Endodermal cell (in vitro differentiated cells): ENCODE measurements around the gene SLC52A1. TPM values are rescaled to one million over a fixed set of nuclear protein-coding genes. Genes with fewer than 3 reads are reported as not detected.
A peak's percentile ranks its signal among the peaks of the same experiment; 100 is the strongest.

Experiments
- DNase-seq: peaks from one replicate; pipeline ENCODE4 v3.0.0-alpha.2; 2017
- H3K27ac ChIP-seq: 2 replicates; pipeline ENCODE4 v1.5.1; 2013; ENCODE audit warnings: mild to moderate bottlenecking, low read depth, low read length, moderate library complexity
- H3K27me3 ChIP-seq: 2 replicates; pipeline ENCODE4 v1.6.1; 2013; ENCODE audit warnings: mild to moderate bottlenecking, low read length, moderate library complexity; ENCODE audit not compliant: insufficient read depth, control insufficient read depth, poor library complexity, severe bottlenecking
- H3K36me3 ChIP-seq: 2 replicates; pipeline ENCODE4 v1.7.0; 2013; ENCODE audit warnings: mild to moderate bottlenecking, low read length, moderate library complexity; ENCODE audit not compliant: control insufficient read depth, insufficient read depth
- H3K4me1 ChIP-seq: one replicate; pipeline ENCODE4 v1.7.0; 2013; ENCODE audit warnings: low read length; ENCODE audit not compliant: control insufficient read depth, insufficient read depth
- H3K4me3 ChIP-seq: 2 replicates; pipeline ENCODE4 v1.5.1; 2013; ENCODE audit warnings: mild to moderate bottlenecking, low read length, moderate library complexity
- H3K9ac ChIP-seq: 2 replicates; pipeline ENCODE4 v1.6.1; 2013; ENCODE audit warnings: mild to moderate bottlenecking, low read length, moderate library complexity; ENCODE audit not compliant: poor library complexity, severe bottlenecking; ENCODE audit errors: extremely low read depth
- H3K9me3 ChIP-seq: 2 replicates; pipeline ENCODE4 v1.6.1; 2013; ENCODE audit warnings: mild to moderate bottlenecking, low read length, moderate library complexity; ENCODE audit not compliant: control insufficient read depth
- H3K27ac Mint-ChIP-seq: 2 replicates; pipeline ENCODE4 v1.8.0; 2020; ENCODE audit warnings: mixed read lengths
- H3K27me3 Mint-ChIP-seq: 2 replicates; pipeline ENCODE4 v1.8.0; 2021; ENCODE audit warnings: mild to moderate bottlenecking, mixed read lengths; ENCODE audit not compliant: insufficient read depth
- H3K36me3 Mint-ChIP-seq: 2 replicates; pipeline ENCODE4 v1.8.0; 2020; ENCODE audit warnings: low read depth, mixed read lengths
- H3K4me1 Mint-ChIP-seq: 2 replicates; pipeline ENCODE4 v1.8.0; 2020; ENCODE audit warnings: mixed read lengths
- H3K4me3 Mint-ChIP-seq: 2 replicates; pipeline ENCODE4 v1.8.0; 2020; ENCODE audit warnings: mild to moderate bottlenecking, moderate library complexity, mixed read lengths
- H3K9me3 Mint-ChIP-seq: 2 replicates; pipeline ENCODE4 v1.8.0; 2020; ENCODE audit warnings: mild to moderate bottlenecking, mixed read lengths
- WGBS, 2 experiments: methylation state at CpG; one replicate each; pipeline versions ENCODE4 v1.1.5 to v1.1.7; 2013; ENCODE audit warnings: missing lambda C conversion rate in 2 of 2, mixed read lengths in 1 of 2; ENCODE audit not compliant: insufficient coverage in 1 of 2, insufficient read length in 1 of 2; 5-methylcytosine and 5-hydroxymethylcytosine counted together
- total RNA-seq, 2 donors: library from RNA; stranded (reverse); fragmentation: NEBNext Ultra II Directional in 1 of 2; extraction: Animal tissue kit (Norgen Biotek cat#: 25700) in 1 of 2; gene quantifications; 2 replicates in 1 of 2; 3 replicates in 1 of 2; pipeline ENCODE4 v1.2.1, GENCODE V29; 2021
- TF ChIP-seq, protein P1 (sequence below): fragments of 200-600 bp; sonication (generic); conservative IDR thresholded peaks from 2 replicates; pipeline ENCODE4 v1.5.0; 2021; ENCODE audit warnings: antibody characterized with exemption, mild to moderate bottlenecking

Gene SLC52A1
- total RNA-seq, 2 donors from 2014 or later, result 0.13 TPM; not detected in 1

DNA sequence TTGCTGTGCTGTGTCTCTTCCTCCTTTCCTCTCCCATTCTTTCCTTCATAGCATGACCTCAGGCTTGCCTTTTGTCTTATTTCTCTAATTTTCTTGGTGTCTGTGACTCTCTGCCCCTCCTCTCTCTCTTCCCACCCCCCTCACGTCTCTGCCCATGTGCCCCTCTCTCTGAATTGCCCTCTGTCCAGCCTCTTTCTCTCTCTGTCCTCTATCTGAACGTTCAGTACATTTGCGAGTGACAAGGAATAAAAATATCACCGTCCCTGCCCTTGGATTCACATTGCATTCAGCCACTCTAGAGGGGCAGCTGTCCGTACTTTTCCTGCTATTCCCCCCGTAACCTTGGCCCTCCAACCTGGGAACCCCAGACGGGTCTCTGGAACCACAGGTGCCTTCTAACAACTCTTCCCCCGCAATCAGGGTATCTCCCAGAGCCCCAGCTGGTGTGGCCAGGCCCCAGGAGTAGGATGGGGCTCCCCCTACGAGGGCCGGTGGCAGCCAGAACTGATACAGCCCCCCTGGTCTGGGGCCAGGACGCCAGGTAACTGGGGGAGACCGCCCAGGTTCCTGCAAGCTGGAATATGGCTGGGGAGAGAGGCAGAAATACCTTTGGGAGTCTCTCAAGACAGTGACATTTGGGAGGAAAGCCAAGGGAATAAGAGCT lies 35.7 kb downstream of the SLC52A1 start:
- WGBS, 2 experiments, result 76 to 81% methylated on average over 11 to 12 of the region's 12 CpGs
- Mint-ChIP-seq H3K9me3 (no peaks in the 10 kb centered on the region), H3K4me3 (peak overlapping the region; percentile 84), H3K4me1 (peaks cover 10% of the 10 kb centered on the region), H3K36me3 (peaks cover 43% of the 10 kb centered on the region), H3K27me3 (peaks cover 21% of the 10 kb centered on the region), H3K27ac (peak overlapping the region; percentile 6)
- Histone ChIP-seq H3K4me3 (peak overlapping the region; percentile 97), H3K9me3 (no peaks in the 10 kb centered on the region), H3K27me3 (peaks cover 8% of the 10 kb centered on the region), H3K9ac (peak overlapping the region; percentile 83), H3K4me1 (peaks cover 12% of the 10 kb centered on the region), H3K27ac (no peak overlapping the region), H3K36me3 (peaks cover 50% of the 10 kb centered on the region)
- TF ChIP-seq, protein P1, sequence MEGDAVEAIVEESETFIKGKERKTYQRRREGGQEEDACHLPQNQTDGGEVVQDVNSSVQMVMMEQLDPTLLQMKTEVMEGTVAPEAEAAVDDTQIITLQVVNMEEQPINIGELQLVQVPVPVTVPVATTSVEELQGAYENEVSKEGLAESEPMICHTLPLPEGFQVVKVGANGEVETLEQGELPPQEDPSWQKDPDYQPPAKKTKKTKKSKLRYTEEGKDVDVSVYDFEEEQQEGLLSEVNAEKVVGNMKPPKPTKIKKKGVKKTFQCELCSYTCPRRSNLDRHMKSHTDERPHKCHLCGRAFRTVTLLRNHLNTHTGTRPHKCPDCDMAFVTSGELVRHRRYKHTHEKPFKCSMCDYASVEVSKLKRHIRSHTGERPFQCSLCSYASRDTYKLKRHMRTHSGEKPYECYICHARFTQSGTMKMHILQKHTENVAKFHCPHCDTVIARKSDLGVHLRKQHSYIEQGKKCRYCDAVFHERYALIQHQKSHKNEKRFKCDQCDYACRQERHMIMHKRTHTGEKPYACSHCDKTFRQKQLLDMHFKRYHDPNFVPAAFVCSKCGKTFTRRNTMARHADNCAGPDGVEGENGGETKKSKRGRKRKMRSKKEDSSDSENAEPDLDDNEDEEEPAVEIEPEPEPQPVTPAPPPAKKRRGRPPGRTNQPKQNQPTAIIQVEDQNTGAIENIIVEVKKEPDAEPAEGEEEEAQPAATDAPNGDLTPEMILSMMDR, result no peak
- DNase-seq, result no peak

DNA sequence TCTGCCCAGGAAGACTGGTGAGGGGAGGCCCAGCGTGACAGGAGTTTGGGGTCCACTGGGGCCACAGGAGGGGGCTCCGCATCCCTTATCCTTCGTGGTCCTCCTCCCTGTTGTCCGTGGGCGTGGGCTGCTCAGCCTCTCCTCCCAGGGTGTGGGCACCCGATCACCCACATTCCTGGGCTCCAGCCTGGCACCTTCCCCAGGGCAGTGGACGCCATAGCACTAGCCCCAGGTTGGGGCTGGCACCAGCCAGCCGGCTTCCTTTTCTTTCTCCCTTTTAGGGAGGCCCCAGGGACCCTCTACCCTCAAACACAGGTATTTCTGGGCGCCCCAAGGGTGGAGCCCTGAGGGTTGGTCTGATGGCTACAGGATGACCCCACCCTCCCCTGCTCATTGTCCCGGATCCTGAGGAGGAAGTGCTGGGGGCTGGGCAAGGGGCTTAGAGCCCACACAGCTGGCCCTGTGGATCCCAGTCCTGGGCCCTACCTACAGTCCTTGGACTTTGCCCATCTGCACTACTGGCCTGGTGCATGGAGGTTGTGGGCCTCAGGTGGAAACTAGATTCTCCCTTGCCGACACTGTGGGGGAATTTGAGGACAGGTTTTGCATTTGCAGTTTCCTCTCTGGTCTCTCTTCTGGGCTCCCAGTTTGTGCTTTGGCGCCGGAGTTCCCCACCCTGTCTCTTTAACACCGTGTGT lies 36.3 kb downstream of the SLC52A1 start:
- H3K27me3 ChIP-seq, result peaks cover 8% of the 10 kb centered on the region
- H3K27ac ChIP-seq, result no peak overlapping the region
- Mint-ChIP-seq H3K4me3 (peak overlapping the region; percentile 84), H3K9me3 (no peaks in the 10 kb centered on the region), H3K27ac (peak overlapping the region; percentile 64), H3K27me3 (peaks cover 28% of the 10 kb centered on the region), H3K36me3 (peaks cover 36% of the 10 kb centered on the region), H3K4me1 (peaks cover 10% of the 10 kb centered on the region)
- no peaks in the 10 kb centered on the region for H3K9me3 ChIP-seq
- peak overlapping the region; percentile 97 for H3K4me3 ChIP-seq
- H3K36me3 ChIP-seq, result peaks cover 43% of the 10 kb centered on the region
- TF ChIP-seq, protein P1, result no peak
- DNase-seq, result peak; percentile 71
- H3K4me1 ChIP-seq, result peaks cover 12% of the 10 kb centered on the region
- 21 to 29% methylated on average over 8 to 14 of the region's 14 CpGs for WGBS, 2 experiments
- H3K9ac ChIP-seq, result peak overlapping the region; percentile 83

DNA sequence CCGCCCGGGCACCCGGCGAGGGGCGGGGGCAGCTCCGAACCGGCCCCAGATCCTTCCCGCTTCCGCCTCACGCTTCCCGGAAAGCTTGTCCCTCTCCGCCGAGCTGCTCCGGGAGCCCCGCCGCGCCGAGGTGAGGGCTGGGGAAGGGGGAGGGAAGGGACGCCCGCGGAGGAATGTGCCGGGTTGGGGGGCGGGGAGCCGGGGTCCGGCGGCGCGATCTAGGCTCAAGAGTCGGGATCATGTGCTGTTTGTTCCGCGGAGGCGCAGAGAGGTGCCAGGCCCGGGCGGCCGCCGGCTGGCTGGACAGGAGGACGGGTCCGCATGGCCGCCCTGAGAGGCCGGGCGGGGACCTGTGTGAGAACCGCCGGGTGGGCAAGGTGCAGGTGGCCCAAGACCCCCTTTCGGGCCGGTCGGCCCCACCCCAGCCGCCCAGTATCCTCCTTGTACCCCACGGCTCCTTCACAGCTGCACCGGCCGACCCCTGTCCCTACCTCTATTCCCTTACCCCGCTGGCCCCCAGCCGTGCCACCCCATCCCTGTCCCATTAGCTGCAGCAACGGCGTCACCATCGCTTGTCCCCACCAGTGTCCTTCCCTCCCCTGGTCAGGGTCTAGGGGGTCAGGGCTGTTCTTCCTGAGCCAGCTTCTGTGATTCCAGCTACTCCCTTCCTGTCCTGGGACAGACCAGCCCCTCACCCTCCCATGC lies 37.0 kb downstream of the SLC52A1 start:
- WGBS, 2 experiments, result 0% methylated on average over 13 to 55 of the region's 55 CpGs
- Mint-ChIP-seq H3K4me3 (peak overlapping the region; percentile 84), H3K4me1 (peaks cover 10% of the 10 kb centered on the region), H3K36me3 (peaks cover 29% of the 10 kb centered on the region), H3K27ac (peak overlapping the region; percentile 64), H3K9me3 (no peaks in the 10 kb centered on the region), H3K27me3 (peaks cover 29% of the 10 kb centered on the region)
- Histone ChIP-seq H3K36me3 (peaks cover 36% of the 10 kb centered on the region), H3K9me3 (no peaks in the 10 kb centered on the region), H3K27me3 (peaks cover 8% of the 10 kb centered on the region), H3K4me1 (peaks cover 12% of the 10 kb centered on the region), H3K9ac (peak overlapping the region; percentile 83), H3K4me3 (peak overlapping the region; percentile 97), H3K27ac (no peak overlapping the region)
- peak; percentile 92 for DNase-seq
- TF ChIP-seq, protein P1, result no peak
